Naive thymus-derived CD4-positive, alpha-beta T cell (primary cell): ENCODE data around the gene ACTMAP. TPM values are rescaled to one million over a fixed set of nuclear protein-coding genes. Genes with fewer than 3 reads are reported as not detected.
"Not testable (repeated sequence)": the region's sequence is repeated elsewhere in the genome, so short reads cannot be mapped to it uniquely, and the experiment has no call there.

Source experiments
- ATAC-seq: fragments of 150-1000 bp; cut with Tn5 transposase; 2 replicates; pipeline ENCODE4 v1.10.0; 2021; ENCODE audit warnings: mild to moderate bottlenecking, moderate library complexity
- CTCF ChIA-PET: fragments of 350-600 bp; sonication (Branson Sonifier 250); formaldehyde crosslinking; loops from one replicate; lab custom pipeline; 2021; ENCODE audit warnings: antibody characterized with exemption; lab: Charles Lee
- POLR2A ChIA-PET: fragments of 350-600 bp; sonication (Branson Sonifier 250); formaldehyde crosslinking; loops from one replicate; lab custom pipeline; 2021; ENCODE audit warnings: antibody characterized with exemption, inconsistent platforms; lab: Charles Lee
- DNase-seq, 9 donors: peaks; one replicate each; pipeline versions ENCODE4 v3.0.0 to v3.0.0-alpha.2; 2020 to 2022; ENCODE audit warnings: mixed read lengths in 1 of 9
- H3K27ac ChIP-seq: one replicate; pipeline ENCODE4 v1.7.0; 2013; ENCODE audit warnings: mild to moderate bottlenecking, low read depth, low read length, moderate library complexity
- H3K27me3 ChIP-seq, 2 donors: one replicate each; pipeline ENCODE4 v1.7.0; 2013; ENCODE audit warnings: low read length in 2 of 2, mild to moderate bottlenecking in 2 of 2, moderate library complexity in 2 of 2; ENCODE audit not compliant: control insufficient read depth in 2 of 2, insufficient read depth in 2 of 2
- H3K36me3 ChIP-seq, 3 experiments: 1 replicate in 2 of 3; 2 replicates in 1 of 3; pipeline ENCODE4 v1.7.0; 2013; ENCODE audit warnings: low read length in 3 of 3, mild to moderate bottlenecking in 3 of 3, moderate library complexity in 1 of 3; ENCODE audit not compliant: insufficient read depth in 3 of 3, control insufficient read depth in 2 of 3
- H3K4me1 ChIP-seq, 2 donors: one replicate each; pipeline ENCODE4 v1.7.0; 2013; ENCODE audit warnings: low read length in 2 of 2, mild to moderate bottlenecking in 2 of 2, moderate library complexity in 1 of 2; ENCODE audit not compliant: control insufficient read depth in 2 of 2, insufficient read depth in 2 of 2
- H3K4me3 ChIP-seq: 2 replicates; pipeline ENCODE4 v1.7.0; 2013; ENCODE audit warnings: mild to moderate bottlenecking, low read length
- H3K9me3 ChIP-seq, 3 experiments: 1 replicate in 2 of 3; 2 replicates in 1 of 3; pipeline ENCODE4 v1.7.0; 2013; ENCODE audit warnings: low read length in 3 of 3; ENCODE audit not compliant: control insufficient read depth in 2 of 3
- H3K27ac Mint-ChIP-seq, 9 donors: one replicate each; pipeline ENCODE4 v1.8.0; 2020 to 2022; ENCODE audit warnings: mixed read lengths in 9 of 9, mild to moderate bottlenecking in 8 of 9, moderate library complexity in 5 of 9, inconsistent platforms in 2 of 9
- H3K27me3 Mint-ChIP-seq, 5 donors: one replicate each; pipeline ENCODE4 v1.8.0; 2021 to 2022; ENCODE audit warnings: mixed read lengths in 5 of 5, mild to moderate bottlenecking in 1 of 5
- H3K36me3 Mint-ChIP-seq, 5 donors: one replicate each; pipeline ENCODE4 v1.8.0; 2020 to 2022; ENCODE audit warnings: mixed read lengths in 5 of 5, mild to moderate bottlenecking in 3 of 5, inconsistent platforms in 1 of 5
- H3K4me1 Mint-ChIP-seq, 7 donors: one replicate each; pipeline ENCODE4 v1.8.0; 2020 to 2022; ENCODE audit warnings: mixed read lengths in 7 of 7, mild to moderate bottlenecking in 3 of 7, inconsistent platforms in 1 of 7
- H3K4me3 Mint-ChIP-seq, 10 donors: one replicate each; pipeline ENCODE4 v1.8.0; 2020 to 2022; ENCODE audit warnings: mild to moderate bottlenecking in 10 of 10, mixed read lengths in 10 of 10, moderate library complexity in 6 of 10, inconsistent platforms in 2 of 10
- H3K9me3 Mint-ChIP-seq, 11 donors: one replicate each; pipeline ENCODE4 v1.8.0; 2020 to 2022; ENCODE audit warnings: mixed read lengths in 11 of 11, mild to moderate bottlenecking in 4 of 11, inconsistent platforms in 1 of 11, moderate library complexity in 1 of 11
- intact Hi-C, 2 donors: fragments of 100-400 bp; cut with micrococcal nuclease; formaldehyde crosslinking; loops; one replicate each; pipeline ENCODE4 v1.15.1; 2023
- polyA plus RNA-seq, 2 donors: library from polyadenylated mRNA; unstranded; fragments of 300-500 nt; fragmentation: Illumina TruSeq; gene quantifications; one replicate each; pipeline ENCODE4 v1.2.3, GENCODE V29; 2021
- total RNA-seq, 6 experiments: library from RNA in 5 of 6; stranded (reverse) in 5 of 6; gene quantifications; 1 replicate in 5 of 6; 2 replicates in 1 of 6; pipeline ENCODE4 v1.2.3 and lab custom pipeline; 2021 to 2026

ACTMAP gene
- total and polyA plus RNA-seq, 7 experiments from 2014 or later, result 3.2 to 13.7 (median 7.3) TPM

DNA sequence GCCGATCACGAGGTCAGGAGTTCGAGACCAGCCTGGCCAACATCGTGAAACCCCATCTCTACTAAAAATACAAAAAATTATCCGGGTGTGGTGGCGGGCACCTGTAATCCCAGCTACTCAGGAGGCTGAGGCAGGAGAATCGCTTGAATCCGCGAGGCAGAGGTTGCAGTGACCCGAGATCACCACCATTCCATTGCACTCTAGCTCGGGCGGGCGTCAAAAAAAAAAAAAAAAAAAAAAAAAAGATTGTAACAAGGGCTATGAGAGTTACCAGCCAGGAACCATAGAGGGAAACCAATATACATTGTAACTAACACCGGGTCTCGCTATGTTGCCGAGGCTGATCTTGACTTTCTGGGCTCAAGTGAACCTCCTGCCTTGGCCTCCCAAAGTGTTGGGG is 18.0 kb downstream of the ACTMAP start:
- H3K27me3 ChIP-seq, H3K4me1 ChIP-seq, H3K4me3 ChIP-seq, ATAC-seq, H3K27ac Mint-ChIP-seq, H3K9me3 ChIP-seq, H3K27ac ChIP-seq, H3K27me3 Mint-ChIP-seq, H3K4me3 Mint-ChIP-seq, DNase-seq, H3K4me1 Mint-ChIP-seq, intact Hi-C loops, H3K9me3 Mint-ChIP-seq: not testable (repeated sequence)
- peaks cover 0 to 66% (median 0%) of the 10 kb centered on the region in 3 experiments for H3K36me3 ChIP-seq
- ChIA-PET POLR2A (interaction anchor here (1.9 kb wide), 1 partner anchor 46 kb away, joined by 6 read pairs; the partner anchor contains the start of gene RAB4B), CTCF (interaction anchor here (0.6 to 0.8 kb wide), 3 partner anchors 10 to 424 kb away, joined by 3 read pairs; no protein-coding TSS in a partner anchor)
- H3K36me3 Mint-ChIP-seq, result peaks cover 4 to 50% (median 30%) of the 10 kb centered on the region in 5 donors

DNA sequence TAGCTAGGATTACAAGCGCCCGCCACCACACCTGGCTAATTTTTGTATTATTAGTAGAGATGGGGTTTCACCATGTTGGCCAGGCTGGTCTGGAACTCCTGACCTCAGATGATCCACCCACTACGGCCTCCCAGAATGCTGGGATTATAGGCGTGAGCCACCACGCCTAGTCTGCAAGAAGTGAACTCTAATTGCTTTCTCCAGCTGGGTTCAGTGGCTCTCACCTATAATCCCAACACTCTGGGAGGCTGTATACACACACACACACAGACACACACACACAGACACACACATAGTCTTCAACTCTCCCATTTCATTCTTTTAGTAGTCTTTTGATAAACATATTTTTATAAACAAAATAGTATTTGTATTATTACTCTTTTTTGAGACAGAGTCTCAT is 20.2 kb downstream of the ACTMAP start:
- H3K9me3 ChIP-seq, CTCF ChIA-PET, H3K4me3 ChIP-seq, H3K4me1 Mint-ChIP-seq, DNase-seq, POLR2A ChIA-PET, H3K9me3 Mint-ChIP-seq, H3K4me3 Mint-ChIP-seq, H3K27me3 Mint-ChIP-seq, H3K27me3 ChIP-seq, ATAC-seq, intact Hi-C loops, H3K27ac Mint-ChIP-seq, H3K27ac ChIP-seq, H3K4me1 ChIP-seq: not testable (repeated sequence)
- H3K36me3 Mint-ChIP-seq, result peaks cover 4 to 54% (median 25%) of the 10 kb centered on the region in 5 donors
- H3K36me3 ChIP-seq, result peaks cover 0 to 53% (median 0%) of the 10 kb centered on the region in 3 experiments

DNA sequence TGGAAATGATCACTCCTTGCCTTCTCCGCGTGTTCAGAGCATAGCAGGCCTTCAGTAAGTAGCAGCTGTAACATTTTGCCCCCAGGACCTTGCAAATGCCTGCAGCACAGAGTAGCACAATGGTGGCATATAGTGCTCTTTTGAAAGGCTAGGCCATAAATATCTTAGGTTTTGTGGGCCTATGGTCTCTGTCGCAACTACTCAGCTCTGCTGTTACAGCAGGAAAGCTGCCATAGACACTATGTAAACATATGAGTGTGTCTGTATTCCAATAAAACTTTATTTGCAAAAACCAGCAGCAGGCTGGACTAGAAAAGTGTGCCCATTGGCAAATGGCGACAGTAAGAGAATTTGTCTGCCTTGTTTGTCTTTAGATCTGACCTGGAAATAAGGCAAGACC is 24.0 kb downstream of the ACTMAP start:
- H3K4me1 Mint-ChIP-seq, result peaks cover 5 to 29% (median 17%) of the 10 kb centered on the region in 7 donors
- no peak overlapping the region for H3K4me3 ChIP-seq
- peaks cover 0 to 5% (median 0%) of the 10 kb centered on the region in 11 donors for H3K9me3 Mint-ChIP-seq
- no peaks in the 10 kb centered on the region for H3K27me3 Mint-ChIP-seq
- no peak overlapping the region for H3K27ac ChIP-seq
- no peak overlapping the region for H3K4me3 Mint-ChIP-seq
- peaks cover 0 to 22% (median 6%) of the 10 kb centered on the region in 3 experiments for H3K36me3 ChIP-seq
- DNase-seq, result no peak
- no peak for ATAC-seq
- H3K27ac Mint-ChIP-seq, result no peak overlapping the region
- H3K9me3 ChIP-seq, result no peaks in the 10 kb centered on the region
- H3K36me3 Mint-ChIP-seq, result peaks cover 3 to 50% (median 20%) of the 10 kb centered on the region in 5 donors
- ChIA-PET CTCF (interaction anchor here (0.7 kb wide), 1 partner anchor 92 kb away, joined by 3 read pairs; no protein-coding TSS in a partner anchor), POLR2A (no interaction called here)
- H3K27me3 ChIP-seq, result no peaks in the 10 kb centered on the region
- peaks cover 0 to 4% of the 10 kb centered on the region in 2 donors for H3K4me1 ChIP-seq
- intact Hi-C loops, result no loop called here

DNA sequence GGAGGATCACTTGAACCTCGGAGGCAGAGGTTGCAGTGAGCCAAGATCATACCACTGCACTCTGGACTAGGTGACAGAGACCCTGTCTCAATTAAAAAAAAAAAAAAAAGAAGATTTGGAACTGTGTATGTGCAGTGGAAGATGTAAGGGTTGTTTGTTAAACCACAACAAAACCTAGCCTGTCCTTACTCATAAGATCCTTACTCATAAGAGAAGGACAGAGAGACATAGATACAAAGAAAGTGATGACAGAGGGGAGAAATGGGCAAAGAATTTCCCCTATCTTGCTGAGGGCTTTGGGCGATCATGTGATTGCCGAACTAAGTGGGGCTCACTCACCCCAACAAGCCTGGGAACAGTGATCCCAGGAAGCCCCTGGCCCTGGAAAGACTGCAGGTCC is 25.4 kb downstream of the ACTMAP start:
- H3K27ac Mint-ChIP-seq, result no peak overlapping the region
- peaks cover 0 to 51% (median 12%) of the 10 kb centered on the region in 5 donors for H3K36me3 Mint-ChIP-seq
- intact Hi-C loops, result no loop called here
- H3K27me3 ChIP-seq, result no peaks in the 10 kb centered on the region
- no peak for ATAC-seq
- H3K36me3 ChIP-seq, result peaks cover 0 to 12% (median 6%) of the 10 kb centered on the region in 3 experiments
- no peak overlapping the region for H3K4me3 ChIP-seq
- no peak overlapping the region for H3K27ac ChIP-seq
- H3K9me3 ChIP-seq, result no peaks in the 10 kb centered on the region
- H3K4me1 ChIP-seq, result peaks cover 0 to 8% of the 10 kb centered on the region in 2 donors
- H3K9me3 Mint-ChIP-seq, result peaks cover 0 to 5% (median 0%) of the 10 kb centered on the region in 11 donors
- ChIA-PET CTCF (no interaction called here), POLR2A (interaction anchor here (0.6 to 0.7 kb wide), 2 partner anchors 28 to 57 kb away, joined by 3 read pairs; no protein-coding TSS in a partner anchor)
- DNase-seq, result no peak
- peaks cover 15 to 42% (median 29%) of the 10 kb centered on the region in 7 donors for H3K4me1 Mint-ChIP-seq
- no peaks in the 10 kb centered on the region for H3K27me3 Mint-ChIP-seq
- no peak overlapping the region for H3K4me3 Mint-ChIP-seq

DNA sequence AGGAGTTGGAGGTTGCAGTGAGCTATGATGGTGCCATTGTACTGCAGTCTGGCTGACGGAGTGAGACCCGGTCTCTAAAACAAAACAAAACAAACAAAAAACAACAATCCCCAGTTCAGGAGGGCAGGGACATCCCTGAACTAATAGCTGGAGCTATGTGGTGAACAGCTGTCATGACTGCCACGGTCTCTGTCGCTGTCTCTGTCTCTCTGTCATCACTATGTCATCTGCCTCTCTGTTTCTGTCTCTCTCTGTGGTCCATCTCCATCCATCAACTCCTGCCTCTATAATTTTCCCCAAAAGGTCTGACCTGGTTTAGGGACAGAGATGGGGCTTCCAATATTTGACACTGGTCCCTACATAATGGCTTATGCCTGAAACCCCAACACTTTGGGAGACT is 26.0 kb downstream of the ACTMAP start:
- H3K4me3 ChIP-seq, result no peak overlapping the region

DNA sequence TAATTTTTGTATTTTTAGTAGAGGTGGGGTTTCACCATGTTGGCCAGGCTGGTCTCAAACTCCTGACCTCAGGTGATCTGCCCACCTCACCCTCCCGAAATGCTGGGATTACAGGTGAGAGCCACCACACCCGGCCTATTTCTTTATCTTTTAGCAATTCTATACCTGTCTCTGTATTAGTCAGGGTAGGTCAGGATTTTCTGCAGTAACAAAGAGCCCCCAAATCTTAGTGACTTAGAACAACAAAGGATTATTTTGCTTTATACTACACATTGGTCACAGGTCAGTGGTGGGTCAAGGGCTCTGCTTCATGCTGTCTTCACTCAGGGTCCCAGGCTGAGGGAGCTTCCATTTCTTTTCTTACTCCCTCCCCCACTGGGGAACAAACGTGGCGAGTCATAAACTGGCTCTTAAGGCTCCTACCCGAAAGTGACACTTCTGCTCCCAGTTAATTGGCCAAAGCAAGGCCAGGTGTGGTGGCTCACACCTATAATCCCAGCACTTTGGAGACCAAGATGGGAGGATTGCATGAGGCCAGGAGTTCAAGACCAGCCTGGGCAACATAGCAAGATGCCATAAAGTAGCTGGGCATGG is 26.5 kb downstream of the ACTMAP start:
- Histone ChIP-seq H3K36me3 (peaks cover 0 to 8% (median 6%) of the 10 kb centered on the region in 3 experiments), H3K9me3 (no peaks in the 10 kb centered on the region), H3K4me1 (peaks cover 5 to 15% of the 10 kb centered on the region in 2 donors), H3K4me3 (no peak overlapping the region), H3K27ac (no peak overlapping the region), H3K27me3 (no peaks in the 10 kb centered on the region)
- no peak for DNase-seq
- ChIA-PET POLR2A (no interaction called here), CTCF (no interaction called here)
- intact Hi-C loops, result no loop called here
- Mint-ChIP-seq H3K27me3 (no peaks in the 10 kb centered on the region), H3K36me3 (peaks cover 0 to 51% (median 12%) of the 10 kb centered on the region in 5 donors), H3K9me3 (peaks cover 0 to 5% (median 0%) of the 10 kb centered on the region in 11 donors), H3K4me3 (peak overlapping the region in 1 of 10 donors; percentile 40), H3K4me1 (peaks cover 15 to 53% (median 40%) of the 10 kb centered on the region in 7 donors), H3K27ac (peak overlapping the region in 2 of 9 donors; percentile 23 to 51)
- ATAC-seq, result no peak

More for the DNA sequence above, 26.0 kb downstream of the ACTMAP start:
- Histone ChIP-seq H3K27me3 (no peaks in the 10 kb centered on the region), H3K4me1 (peaks cover 0 to 13% of the 10 kb centered on the region in 2 donors), H3K27ac (no peak overlapping the region), H3K9me3 (no peaks in the 10 kb centered on the region), H3K36me3 (peaks cover 0 to 12% (median 6%) of the 10 kb centered on the region in 3 experiments)
- Mint-ChIP-seq H3K4me3 (no peak overlapping the region), H3K36me3 (peaks cover 0 to 51% (median 12%) of the 10 kb centered on the region in 5 donors), H3K27me3 (no peaks in the 10 kb centered on the region), H3K4me1 (peaks cover 15 to 47% (median 34%) of the 10 kb centered on the region in 7 donors), H3K27ac (no peak overlapping the region), H3K9me3 (peaks cover 0 to 5% (median 0%) of the 10 kb centered on the region in 11 donors)
- POLR2A ChIA-PET, result interaction anchor here (0.7 kb wide), 1 partner anchor 28 kb away, joined by 3 read pairs; no protein-coding TSS in a partner anchor
- intact Hi-C loops, result no loop called here
- ATAC-seq (no peak), DNase-seq (no peak)
- CTCF ChIA-PET, result no interaction called here
